WERI-Rb-1 (cell line): Measurements from ENCODE around the gene ERG.

Experiments used
- DNase-seq: peaks from one replicate; pipeline ENCODE4 v3.0.0-alpha.2; 2020
- H3K27ac ChIP-seq: fragments of 250-450 bp; sonication (Bioruptor Pico); 2 replicates; pipeline ENCODE4 v1.5.1; 2020; ENCODE audit warnings: mild to moderate bottlenecking, moderate library complexity
- H3K27me3 ChIP-seq: fragments of 250-450 bp; sonication (Bioruptor Pico); 2 replicates; pipeline ENCODE4 v1.5.1; 2021; ENCODE audit warnings: mild to moderate bottlenecking, low read depth, moderate library complexity; ENCODE audit not compliant: insufficient read depth, severe bottlenecking
- H3K36me3 ChIP-seq: fragments of 250-450 bp; sonication (Bioruptor Pico); 2 replicates; pipeline ENCODE4 v1.5.1; 2020; ENCODE audit warnings: mild to moderate bottlenecking, moderate library complexity
- H3K4me3 ChIP-seq: 2 replicates; pipeline ENCODE4 v1.5.1; 2011; ENCODE audit warnings: low read depth, mild to moderate bottlenecking, control low read depth, low read length
- H3K9me3 ChIP-seq: fragments of 250-450 bp; sonication (Bioruptor Pico); 2 replicates; pipeline ENCODE4 v1.5.1; 2021; ENCODE audit warnings: mild to moderate bottlenecking, moderate library complexity; ENCODE audit not compliant: severe bottlenecking
- TF ChIP-seq, protein P1 (sequence below): IDR thresholded peaks from 2 replicates; pipeline ENCODE4 v1.5.1; 2011; ENCODE audit warnings: low read depth, mild to moderate bottlenecking, control low read depth, inconsistent platforms, low read length

Gene ERG

GRCh38 chr21:38472412-38473108 is 25.7 kb downstream of the ERG start:
- no peak for DNase-seq
- H3K36me3 ChIP-seq = no peaks in the 10 kb centered on the region
- TF ChIP-seq, protein P1, sequence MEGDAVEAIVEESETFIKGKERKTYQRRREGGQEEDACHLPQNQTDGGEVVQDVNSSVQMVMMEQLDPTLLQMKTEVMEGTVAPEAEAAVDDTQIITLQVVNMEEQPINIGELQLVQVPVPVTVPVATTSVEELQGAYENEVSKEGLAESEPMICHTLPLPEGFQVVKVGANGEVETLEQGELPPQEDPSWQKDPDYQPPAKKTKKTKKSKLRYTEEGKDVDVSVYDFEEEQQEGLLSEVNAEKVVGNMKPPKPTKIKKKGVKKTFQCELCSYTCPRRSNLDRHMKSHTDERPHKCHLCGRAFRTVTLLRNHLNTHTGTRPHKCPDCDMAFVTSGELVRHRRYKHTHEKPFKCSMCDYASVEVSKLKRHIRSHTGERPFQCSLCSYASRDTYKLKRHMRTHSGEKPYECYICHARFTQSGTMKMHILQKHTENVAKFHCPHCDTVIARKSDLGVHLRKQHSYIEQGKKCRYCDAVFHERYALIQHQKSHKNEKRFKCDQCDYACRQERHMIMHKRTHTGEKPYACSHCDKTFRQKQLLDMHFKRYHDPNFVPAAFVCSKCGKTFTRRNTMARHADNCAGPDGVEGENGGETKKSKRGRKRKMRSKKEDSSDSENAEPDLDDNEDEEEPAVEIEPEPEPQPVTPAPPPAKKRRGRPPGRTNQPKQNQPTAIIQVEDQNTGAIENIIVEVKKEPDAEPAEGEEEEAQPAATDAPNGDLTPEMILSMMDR = no peak
- H3K27ac ChIP-seq = no peak overlapping the region
- no peak overlapping the region for H3K4me3 ChIP-seq
- H3K27me3 ChIP-seq = no peaks in the 10 kb centered on the region
- H3K9me3 ChIP-seq = peaks cover 2% of the 10 kb centered on the region

GRCh38 chr21:38471766-38472165 is 26.5 kb downstream of the ERG start:
- DNase-seq = no peak
- H3K36me3 ChIP-seq = no peaks in the 10 kb centered on the region
- TF ChIP-seq, protein P1 = no peak
- no peak overlapping the region for H3K27ac ChIP-seq
- H3K4me3 ChIP-seq = no peak overlapping the region
- peaks cover 2% of the 10 kb centered on the region for H3K9me3 ChIP-seq
- H3K27me3 ChIP-seq = no peaks in the 10 kb centered on the region

- Histone ChIP-seq H3K27ac (no peak overlapping the region), H3K9me3 (peaks cover 2% of the 10 kb centered on the region), H3K27me3 (no peaks in the 10 kb centered on the region), H3K4me3 (no peak overlapping the region), H3K36me3 (no peaks in the 10 kb centered on the region)
- DNase-seq = no peak
- TF ChIP-seq, protein P1 = no peak
Measured at GRCh38 chr21:38470755-38471154, 27.5 kb downstream of the ERG start.

GRCh38 chr21:38469642-38470041 is 28.6 kb downstream of the ERG start:
- TF ChIP-seq, protein P1 = no peak
- Histone ChIP-seq H3K9me3 (peaks cover 2% of the 10 kb centered on the region), H3K27ac (no peak overlapping the region), H3K36me3 (no peaks in the 10 kb centered on the region), H3K4me3 (no peak overlapping the region), H3K27me3 (no peaks in the 10 kb centered on the region)
- no peak for DNase-seq

GRCh38 chr21:38468989-38469388 is 29.3 kb downstream of the ERG start:
- H3K4me3 ChIP-seq = no peak overlapping the region
- TF ChIP-seq, protein P1 = no peak
- H3K27me3 ChIP-seq = no peaks in the 10 kb centered on the region
- no peak for DNase-seq
- no peak overlapping the region for H3K27ac ChIP-seq
- H3K9me3 ChIP-seq = peaks cover 2% of the 10 kb centered on the region
- H3K36me3 ChIP-seq = no peaks in the 10 kb centered on the region

GRCh38 chr21:38467911-38468310 is 30.4 kb downstream of the ERG start:
- Histone ChIP-seq H3K27me3 (no peaks in the 10 kb centered on the region), H3K9me3 (peaks cover 2% of the 10 kb centered on the region), H3K27ac (no peak overlapping the region), H3K36me3 (no peaks in the 10 kb centered on the region), H3K4me3 (no peak overlapping the region)
- peak; percentile 51 for DNase-seq
- TF ChIP-seq, protein P1 = peak; percentile 51
